ENCODE measurements around the gene TLL2. TPM values are rescaled to one million over a fixed set of nuclear protein-coding genes. Genes with fewer than 3 reads are reported as not detected.

Gene TLL2
- total RNA-seq, 6 donors from 2014 or later = 0.06 to 0.20 TPM; not detected in 4

DNA sequence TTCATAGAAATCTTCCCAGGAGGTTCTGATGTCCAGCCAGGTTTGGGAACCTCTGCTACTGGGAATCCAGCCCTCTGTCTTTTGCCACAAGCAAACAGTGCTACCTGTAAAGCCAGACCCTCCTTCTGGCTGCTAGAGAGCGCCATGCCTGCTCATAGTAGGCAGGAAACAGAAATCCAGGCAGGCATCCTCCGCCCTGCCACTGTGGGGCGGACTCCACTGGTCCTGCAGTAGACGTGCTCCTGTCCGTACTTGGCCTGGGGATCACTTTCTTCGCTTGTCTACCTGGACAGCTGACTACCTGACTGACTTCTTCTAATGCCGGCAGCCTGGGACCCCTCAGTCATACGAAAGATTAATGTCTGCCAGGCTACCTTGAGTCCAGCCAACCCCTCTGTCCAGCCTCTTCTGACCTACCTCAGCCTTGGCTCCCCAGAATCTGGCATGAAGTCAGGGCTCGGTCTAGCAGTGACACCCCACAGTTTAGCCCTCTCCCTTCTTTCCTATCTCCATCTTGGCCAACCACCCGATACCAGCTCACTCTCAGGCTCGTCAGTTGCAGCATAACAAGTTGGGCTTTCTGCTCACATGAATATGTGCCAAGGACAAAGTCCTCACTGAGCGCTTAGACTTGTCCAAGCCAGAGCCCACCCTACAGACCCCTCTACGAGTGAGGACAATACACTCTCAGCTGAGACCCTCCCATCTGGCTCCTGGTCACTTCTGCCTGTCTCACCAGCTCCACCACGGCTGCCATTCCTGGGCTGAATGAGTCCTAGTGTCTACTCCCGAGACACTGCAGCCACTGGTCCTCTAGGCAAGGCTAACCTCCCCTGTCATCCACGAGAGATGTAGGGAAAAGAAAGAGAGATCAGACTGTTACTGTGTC, 111.1 kb downstream of the TLL2 start:
- Histone ChIP-seq H3K27ac (no peak overlapping the region), H3K4me3 (no peak overlapping the region), H3K36me3 (no peaks in the 10 kb centered on the region), H3K9me3 (no peaks in the 10 kb centered on the region), H3K4me1 (no peaks in the 10 kb centered on the region), H3K27me3 (no peaks in the 10 kb centered on the region)
- ATAC-seq (ENCODE audit: low FRiP score in 2 of 2) = no peak
- TF ChIP-seq POLR2AphosphoS5 (IDR thresholded peaks at IDR 0.05) (no peak), POLR2A (IDR thresholded peaks at IDR 0.05) (no peak), EP300 (IDR thresholded peaks at IDR 0.05) (no peak)
- TF ChIP-seq, protein P1, sequence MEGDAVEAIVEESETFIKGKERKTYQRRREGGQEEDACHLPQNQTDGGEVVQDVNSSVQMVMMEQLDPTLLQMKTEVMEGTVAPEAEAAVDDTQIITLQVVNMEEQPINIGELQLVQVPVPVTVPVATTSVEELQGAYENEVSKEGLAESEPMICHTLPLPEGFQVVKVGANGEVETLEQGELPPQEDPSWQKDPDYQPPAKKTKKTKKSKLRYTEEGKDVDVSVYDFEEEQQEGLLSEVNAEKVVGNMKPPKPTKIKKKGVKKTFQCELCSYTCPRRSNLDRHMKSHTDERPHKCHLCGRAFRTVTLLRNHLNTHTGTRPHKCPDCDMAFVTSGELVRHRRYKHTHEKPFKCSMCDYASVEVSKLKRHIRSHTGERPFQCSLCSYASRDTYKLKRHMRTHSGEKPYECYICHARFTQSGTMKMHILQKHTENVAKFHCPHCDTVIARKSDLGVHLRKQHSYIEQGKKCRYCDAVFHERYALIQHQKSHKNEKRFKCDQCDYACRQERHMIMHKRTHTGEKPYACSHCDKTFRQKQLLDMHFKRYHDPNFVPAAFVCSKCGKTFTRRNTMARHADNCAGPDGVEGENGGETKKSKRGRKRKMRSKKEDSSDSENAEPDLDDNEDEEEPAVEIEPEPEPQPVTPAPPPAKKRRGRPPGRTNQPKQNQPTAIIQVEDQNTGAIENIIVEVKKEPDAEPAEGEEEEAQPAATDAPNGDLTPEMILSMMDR (IDR thresholded peaks at IDR 0.05) = no peak
- DNase-seq = peak in 1 of 2 donors; percentile 13
- 72 to 78% methylated on average over 16 of the region's 16 CpGs for WGBS, 2 donors

DNA sequence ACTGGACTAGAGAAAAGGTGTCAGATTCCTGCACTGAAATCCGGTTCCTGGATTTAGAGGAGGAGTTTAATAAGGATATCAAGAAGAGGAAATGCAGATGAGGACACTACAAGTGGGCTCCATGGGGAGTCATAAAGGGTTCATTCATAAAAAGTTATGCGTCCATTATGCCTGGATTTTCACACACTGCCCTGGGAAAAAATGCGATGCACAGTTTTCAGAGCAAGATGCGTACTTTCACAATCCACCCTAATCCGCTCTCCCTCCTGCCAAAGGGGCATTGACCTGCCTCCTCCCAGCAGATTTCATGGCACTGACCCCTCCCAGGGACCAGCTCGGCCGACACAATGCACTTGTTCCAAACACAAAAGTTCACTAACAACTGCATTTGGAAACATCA, 112.7 kb downstream of the TLL2 start:
- H3K27ac ChIP-seq = no peak overlapping the region
- TF ChIP-seq POLR2A (IDR thresholded peaks at IDR 0.05) (no peak), POLR2AphosphoS5 (IDR thresholded peaks at IDR 0.05) (no peak), EP300 (IDR thresholded peaks at IDR 0.05) (no peak)
- TF ChIP-seq, protein P1 (IDR thresholded peaks at IDR 0.05) = no peak
- WGBS, 2 donors = 55 to 70% methylated on average over 7 of the region's 7 CpGs
- H3K27me3 ChIP-seq = no peaks in the 10 kb centered on the region
- ATAC-seq (ENCODE audit: low FRiP score in 2 of 2) = no peak
- no peaks in the 10 kb centered on the region for H3K36me3 ChIP-seq
- peaks cover 0 to 2% (median 0%) of the 10 kb centered on the region in 4 donors for H3K4me1 ChIP-seq
- H3K9me3 ChIP-seq = no peaks in the 10 kb centered on the region
- peak in 1 of 2 donors; percentile 11 for DNase-seq
- no peak overlapping the region for H3K4me3 ChIP-seq

DNA sequence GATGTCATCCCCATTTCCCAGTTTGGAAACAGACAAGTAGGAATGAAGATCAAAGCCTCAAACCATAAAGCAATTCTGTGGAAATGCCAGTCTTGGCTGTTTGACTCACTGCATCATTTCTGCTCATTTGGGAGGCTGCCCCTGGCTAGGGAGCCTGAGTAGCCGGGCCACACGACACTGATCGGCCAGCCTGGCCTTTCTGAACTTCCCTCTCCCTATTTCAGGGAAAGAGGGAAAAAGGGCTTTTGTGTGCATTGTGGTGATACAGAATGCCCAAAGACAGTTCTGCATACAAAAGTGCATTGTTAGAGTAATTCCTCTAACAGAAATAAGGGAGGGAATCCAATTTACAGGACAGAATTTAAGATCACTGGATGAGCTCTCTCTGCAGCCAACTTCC, 113.3 kb downstream of the TLL2 start:
- Histone ChIP-seq H3K4me1 (peaks cover 0 to 7% (median 0%) of the 10 kb centered on the region in 4 donors), H3K4me3 (no peak overlapping the region), H3K27me3 (no peaks in the 10 kb centered on the region), H3K36me3 (no peaks in the 10 kb centered on the region), H3K9me3 (no peaks in the 10 kb centered on the region), H3K27ac (no peak overlapping the region)
- 55 to 80% methylated on average over 3 of the region's 3 CpGs for WGBS, 2 donors
- TF ChIP-seq POLR2AphosphoS5 (IDR thresholded peaks at IDR 0.05) (no peak), EP300 (IDR thresholded peaks at IDR 0.05) (no peak), POLR2A (IDR thresholded peaks at IDR 0.05) (no peak)
- TF ChIP-seq, protein P1 (IDR thresholded peaks at IDR 0.05) = no peak
- ATAC-seq (ENCODE audit: low FRiP score in 2 of 2) = no peak
- no peak for DNase-seq

DNA sequence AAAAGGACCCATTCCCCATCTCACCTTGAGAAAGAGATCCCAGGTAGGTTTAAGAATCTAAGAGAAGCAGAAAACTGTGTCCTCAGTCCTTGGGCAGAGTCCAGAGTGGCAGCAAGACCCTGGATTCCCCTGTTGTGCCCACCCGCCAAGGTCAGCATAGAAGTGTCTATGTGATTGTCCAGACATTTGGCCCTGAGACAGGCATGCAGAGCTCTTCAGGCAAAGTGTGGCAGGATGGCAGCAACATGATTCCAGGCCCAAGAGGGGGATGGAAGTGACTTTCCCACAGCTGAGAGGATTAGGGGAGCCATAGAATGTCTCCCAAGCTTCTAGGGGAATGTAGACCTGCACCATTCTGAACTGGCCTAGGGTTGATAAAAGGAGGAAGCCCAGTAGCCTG, 115.8 kb downstream of the TLL2 start:
- Histone ChIP-seq H3K27ac (no peak overlapping the region), H3K4me1 (peaks cover 0 to 7% (median 0%) of the 10 kb centered on the region in 4 donors), H3K9me3 (no peaks in the 10 kb centered on the region), H3K36me3 (no peaks in the 10 kb centered on the region), H3K4me3 (no peak overlapping the region), H3K27me3 (no peaks in the 10 kb centered on the region)
- ATAC-seq (ENCODE audit: low FRiP score in 2 of 2) = no peak
- no peak for DNase-seq
- TF ChIP-seq POLR2A (IDR thresholded peaks at IDR 0.05) (no peak), POLR2AphosphoS5 (IDR thresholded peaks at IDR 0.05) (no peak), EP300 (IDR thresholded peaks at IDR 0.05) (no peak)
- TF ChIP-seq, protein P1 (IDR thresholded peaks at IDR 0.05) = no peak
- 100% methylated on average over 1 of the region's 1 CpG for WGBS, 2 donors

Data from upper lobe of left lung (tissue), 6 donors.